K562 (cell line): ENCODE results near the gene WDR46. TPM values are rescaled to one million over a fixed set of nuclear protein-coding genes. Genes with fewer than 3 reads are reported as not detected.

ENCODE experiments used
- ATAC-seq: fragments of 200-7000 bp; cut with Tn5 transposase; 3 replicates; pipeline ENCODE4 v1.9.1; 2020; ENCODE audit warnings: moderate library complexity
- BruUV-seq: library from RNA; stranded (reverse); fragments of 400-500 nt; replicated peaks from 2 replicates; lab custom pipeline; 2021; lab: Mats Ljungman, UMichigan
- CTCF ChIA-PET: fragments of 300-600 bp; formaldehyde crosslinking; extraction: SDS; loops from one replicate; lab custom pipeline; 2021; ENCODE audit warnings: low intra/inter-chr PET ratio; lab: Yijun Ruan, JAX
- POLR2A ChIA-PET: fragments of 300-600, 350-650 bp; sonication (Branson Sonifier 250); formaldehyde crosslinking; extraction: SDS; loops from one replicate; lab custom pipeline; 2021; ENCODE audit warnings: antibody characterized with exemption, inconsistent platforms; lab: Yijun Ruan, JAX
- DNase-seq, 4 experiments: peaks; one replicate each; pipeline versions ENCODE4 v3.0.0 to v3.0.0-alpha.2; 2011 to 2018; ENCODE audit warnings: low spot score in 3 of 4, mixed read lengths in 3 of 4; ENCODE audit errors: extremely low read depth in 1 of 4
- FAIRE-seq: peaks from 2 replicates; lab custom pipeline; 2011; peaks lifted over from hg19 to GRCh38; lab: Jason Lieb, UNC
- H2AFZ ChIP-seq: 2 replicates; pipeline ENCODE4 v1.6.0; 2011; ENCODE audit warnings: low read depth, low read length, control low read depth, inconsistent platforms
- H3K27ac ChIP-seq: fragments of 200-600 bp; 3 replicates; pipeline ENCODE4 v1.8.0; 2011; ENCODE audit warnings: low read depth, mild to moderate bottlenecking, control low read depth, inconsistent platforms, low read length, moderate library complexity, mixed read lengths; ENCODE audit errors: extremely low read depth
- H3K27me3 ChIP-seq, 2 experiments: fragments of 300-600 bp in 1 of 2; 2 replicates in 1 of 2; 3 replicates in 1 of 2; pipeline versions ENCODE4 v1.6.0 to v1.8.0; 2011; ENCODE audit warnings: inconsistent platforms in 2 of 2, low read length in 2 of 2, mild to moderate bottlenecking in 1 of 2, mixed read lengths in 1 of 2, moderate library complexity in 1 of 2; ENCODE audit not compliant: control insufficient read depth in 2 of 2, insufficient read depth in 2 of 2
- H3K36me3 ChIP-seq: fragments of 300-600 bp; 3 replicates; pipeline ENCODE4 v1.8.0; 2011; ENCODE audit warnings: mild to moderate bottlenecking, low read length, inconsistent platforms; ENCODE audit not compliant: control insufficient read depth, insufficient read depth
- H3K4me1 ChIP-seq, 2 experiments: fragments of 200-600 bp in 1 of 2; replicated peaks in 1 of 2; 2 replicates in 1 of 2; 3 replicates in 1 of 2; pipeline versions ENCODE4 v1.5.1 to v1.8.0; 2011; ENCODE audit warnings: inconsistent platforms in 2 of 2, low read length in 2 of 2, mild to moderate bottlenecking in 1 of 2, mixed read lengths in 1 of 2, moderate library complexity in 1 of 2; ENCODE audit not compliant: control insufficient read depth in 2 of 2, insufficient read depth in 2 of 2
- H3K4me2 ChIP-seq: 2 replicates; pipeline ENCODE4 v1.6.1; 2011; ENCODE audit warnings: low read length, control low read depth, inconsistent platforms, mixed read lengths; ENCODE audit not compliant: insufficient read depth
- H3K4me3 ChIP-seq: fragments of 200-600 bp; sonication (generic), shearing (Covaris generic); 2 replicates; pipeline ENCODE4 v1.5.1; 2016; ENCODE audit warnings: control low read depth, inconsistent platforms
- H3K79me2 ChIP-seq: fragments of 200-600 bp; 3 replicates; pipeline ENCODE4 v1.8.0; 2011; ENCODE audit warnings: low read length, inconsistent platforms; ENCODE audit not compliant: control insufficient read depth, insufficient read depth
- H3K9ac ChIP-seq, 2 experiments: 2 replicates each; pipeline versions ENCODE4 v1.6.0 to v1.6.1; 2011; ENCODE audit warnings: low read depth in 2 of 2, low read length in 2 of 2, control low read depth in 1 of 2, inconsistent platforms in 1 of 2, mild to moderate bottlenecking in 1 of 2, mixed read lengths in 1 of 2; ENCODE audit not compliant: insufficient read depth in 1 of 2
- H3K9me1 ChIP-seq: one replicate; pipeline ENCODE4 v1.6.0; 2011; ENCODE audit warnings: inconsistent platforms, mild to moderate bottlenecking, low read length, moderate library complexity; ENCODE audit not compliant: control insufficient read depth, insufficient read depth
- H3K9me3 ChIP-seq: replicated peaks from 2 replicates; pipeline ENCODE4 v1.5.1; 2011; ENCODE audit warnings: low read depth, low read length, inconsistent platforms; ENCODE audit not compliant: control insufficient read depth, insufficient read depth
- H4K20me1 ChIP-seq: replicated peaks from 2 replicates; pipeline ENCODE4 v1.6.1; 2011; ENCODE audit warnings: low read length, inconsistent platforms, mixed read lengths; ENCODE audit not compliant: control insufficient read depth, insufficient read depth
- BRD9 ChIP-seq: fragments of 450-650 bp; IDR thresholded peaks from 2 replicates; pipeline ENCODE4 v1.6.1; 2018; ENCODE audit warnings: low read depth; ENCODE audit not compliant: partially characterized antibody
- CBX1 ChIP-seq: sonication (generic); IDR thresholded peaks from 2 replicates; pipeline ENCODE4 v1.6.1; 2016; ENCODE audit warnings: antibody characterized with exemption, low read depth, mild to moderate bottlenecking
- MCM3 ChIP-seq: fragments of 450-650 bp; IDR thresholded peaks from 2 replicates; pipeline ENCODE4 v1.6.1; 2016
- POU5F1 ChIP-seq: fragments of 150-350 bp; IDR thresholded peaks from 2 replicates; pipeline ENCODE4 v1.6.1; 2014; ENCODE audit warnings: borderline replicate concordance, low read length, low read depth, mild to moderate bottlenecking; ENCODE audit not compliant: partially characterized antibody
- SMC3 ChIP-seq: conservative IDR thresholded peaks from 2 replicates; pipeline ENCODE4 v1.6.1; 2011; ENCODE audit warnings: low read depth, low read length, improper control_type of control experiment; ENCODE audit not compliant: insufficient read depth
- WGBS: fragments of 100-300 bp; shearing (Covaris generic); methylation state at CpG from one replicate; pipeline ENCODE4 v1.1.6; 2016; ENCODE audit warnings: low coverage, mixed read lengths; ENCODE audit not compliant: insufficient coverage; ENCODE audit errors: missing lambda C conversion rate; 5-methylcytosine and 5-hydroxymethylcytosine counted together
- in situ Hi-C: fragments of 300-500 bp; cut with MboI; formaldehyde crosslinking; loops from 4 replicates; pipeline ENCODE4 v1.15.0; 2018; ENCODE audit warnings: inconsistent platforms, mixed read lengths
- intact Hi-C: fragments of 100-400 bp; cut with micrococcal nuclease; formaldehyde crosslinking; loops from 2 replicates; pipeline ENCODE4 v1.14.2; 2022
- polyA plus RNA-seq, 8 experiments: library from polyadenylated mRNA; depleted of rRNA in 4 of 8; stranded (reverse) in 5 of 8; unstranded in 3 of 8; fragments of >200 nt; fragmentation: Nextera tagmentation in 2 of 8; fragmentation: Illumina TruSeq in 1 of 8; extraction: Ambion mirVana in 2 of 8; extraction: Trizol in 1 of 8; gene quantifications; 2 replicates each; pipeline versions ENCODE4 v1.2.1 to v1.2.3, GENCODE V29; 2011 to 2014; ENCODE audit warnings: inconsistent platforms in 1 of 8, missing spikeins in 1 of 8
- total RNA-seq, 7 experiments: library from RNA; depleted of rRNA in 6 of 7; stranded (reverse); fragments of >200 nt in 6 of 7; fragmentation: Illumina TruSeq in 2 of 7; extraction: Trizol in 2 of 7; gene quantifications; 2 replicates each; pipeline versions ENCODE4 v1.2.1 to v1.2.3, GENCODE V29; 2011 to 2021; ENCODE audit warnings: low replicate concordance in 1 of 7
- TF ChIP-seq, protein P1 (sequence below), 2 experiments: fragments of 450-650 bp; formaldehyde crosslinking in 1 of 2; IDR thresholded peaks; 2 replicates each; pipeline versions ENCODE4 v1.4.0 to v1.6.1; 2014 to 2020; ENCODE audit warnings: mild to moderate bottlenecking in 2 of 2, borderline replicate concordance in 1 of 2, low read depth in 1 of 2

Gene WDR46
- total and polyA plus RNA-seq, 9 of the 15 experiments (the other 6 are each of a cell fraction or from before 2014, with no cell fraction given), result 8.9 to 146 (median 93.1) TPM

GRCh38 chr6:33271117-33271467, 17.9 kb downstream of the WDR46 start:
- FAIRE-seq (peak; percentile 62), ATAC-seq (peak; percentile 45), DNase-seq (peak in 1 of 4 experiments; percentile 58)
- intact Hi-C loops, result loop anchor here (10.0 kb wide), 1 partner anchor 304 kb away; no protein-coding TSS in a partner anchor
- peaks cover 82% of the 10 kb centered on the region for H3K36me3 ChIP-seq
- H3K4me2 ChIP-seq, result peak overlapping the region; percentile 99
- no TSS peak for BruUV-seq
- POLR2A ChIA-PET, result interaction anchor here (0.5 to 3.2 kb wide), 33 partner anchors 9 to 1663 kb away, joined by 3 to 47 read pairs (median 4); partner anchors contain the start of genes HSD17B8, HSPA1B, PFDN6 and RING1
- no peaks in the 10 kb centered on the region; a peak in 1 of 5 replicates for H3K27me3 ChIP-seq
- peak overlapping the region; percentile 93 to 100 for H3K9ac ChIP-seq
- H3K79me2 ChIP-seq, result peaks cover 63% of the 10 kb centered on the region
- H2AFZ ChIP-seq, result peak overlapping the region; percentile 99
- H3K9me1 ChIP-seq, result no peaks in the 10 kb centered on the region
- H4K20me1 ChIP-seq, result peaks cover 34% of the 10 kb centered on the region
- H3K4me1 ChIP-seq, result peaks cover 6 to 34% of the 10 kb centered on the region in 2 experiments
- no peaks in the 10 kb centered on the region for H3K9me3 ChIP-seq
- peak overlapping the region; percentile 93 for H3K4me3 ChIP-seq
- CTCF ChIA-PET, result no interaction called here
- under 1% methylated on average over 7 of the region's 7 CpGs for WGBS
- peak overlapping the region; percentile 98 for H3K27ac ChIP-seq
- in situ Hi-C loops, result loop anchor here (10.0 kb wide), 1 partner anchor 134 kb away; no protein-coding TSS in a partner anchor
- TF ChIP-seq POU5F1, result no peak
- TF ChIP-seq, protein P1, sequence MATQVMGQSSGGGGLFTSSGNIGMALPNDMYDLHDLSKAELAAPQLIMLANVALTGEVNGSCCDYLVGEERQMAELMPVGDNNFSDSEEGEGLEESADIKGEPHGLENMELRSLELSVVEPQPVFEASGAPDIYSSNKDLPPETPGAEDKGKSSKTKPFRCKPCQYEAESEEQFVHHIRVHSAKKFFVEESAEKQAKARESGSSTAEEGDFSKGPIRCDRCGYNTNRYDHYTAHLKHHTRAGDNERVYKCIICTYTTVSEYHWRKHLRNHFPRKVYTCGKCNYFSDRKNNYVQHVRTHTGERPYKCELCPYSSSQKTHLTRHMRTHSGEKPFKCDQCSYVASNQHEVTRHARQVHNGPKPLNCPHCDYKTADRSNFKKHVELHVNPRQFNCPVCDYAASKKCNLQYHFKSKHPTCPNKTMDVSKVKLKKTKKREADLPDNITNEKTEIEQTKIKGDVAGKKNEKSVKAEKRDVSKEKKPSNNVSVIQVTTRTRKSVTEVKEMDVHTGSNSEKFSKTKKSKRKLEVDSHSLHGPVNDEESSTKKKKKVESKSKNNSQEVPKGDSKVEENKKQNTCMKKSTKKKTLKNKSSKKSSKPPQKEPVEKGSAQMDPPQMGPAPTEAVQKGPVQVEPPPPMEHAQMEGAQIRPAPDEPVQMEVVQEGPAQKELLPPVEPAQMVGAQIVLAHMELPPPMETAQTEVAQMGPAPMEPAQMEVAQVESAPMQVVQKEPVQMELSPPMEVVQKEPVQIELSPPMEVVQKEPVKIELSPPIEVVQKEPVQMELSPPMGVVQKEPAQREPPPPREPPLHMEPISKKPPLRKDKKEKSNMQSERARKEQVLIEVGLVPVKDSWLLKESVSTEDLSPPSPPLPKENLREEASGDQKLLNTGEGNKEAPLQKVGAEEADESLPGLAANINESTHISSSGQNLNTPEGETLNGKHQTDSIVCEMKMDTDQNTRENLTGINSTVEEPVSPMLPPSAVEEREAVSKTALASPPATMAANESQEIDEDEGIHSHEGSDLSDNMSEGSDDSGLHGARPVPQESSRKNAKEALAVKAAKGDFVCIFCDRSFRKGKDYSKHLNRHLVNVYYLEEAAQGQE (IDR thresholded peaks at IDR 0.05; ENCODE audit: borderline replicate concordance), result no peak
- TF ChIP-seq, protein P1 (CRISPR knock-in tag; IDR thresholded peaks at IDR 0.05; ENCODE audit: low read depth), result no peak
- peak; percentile 71; the same call in 1 of the 2 replicates for TF ChIP-seq CBX1
- no peak for TF ChIP-seq SMC3
- TF ChIP-seq BRD9, result peak; percentile 22
- no peak for TF ChIP-seq MCM3
